ENCODE results near the gene FBXL5. TPM values are rescaled to one million over a fixed set of nuclear protein-coding genes. Genes with fewer than 3 reads are reported as not detected.
A peak's percentile ranks its signal among the peaks of the same experiment; 100 is the strongest.

FBXL5 gene
- total RNA-seq, 1 experiment from 2014 or later = 69.6 TPM

DNA sequence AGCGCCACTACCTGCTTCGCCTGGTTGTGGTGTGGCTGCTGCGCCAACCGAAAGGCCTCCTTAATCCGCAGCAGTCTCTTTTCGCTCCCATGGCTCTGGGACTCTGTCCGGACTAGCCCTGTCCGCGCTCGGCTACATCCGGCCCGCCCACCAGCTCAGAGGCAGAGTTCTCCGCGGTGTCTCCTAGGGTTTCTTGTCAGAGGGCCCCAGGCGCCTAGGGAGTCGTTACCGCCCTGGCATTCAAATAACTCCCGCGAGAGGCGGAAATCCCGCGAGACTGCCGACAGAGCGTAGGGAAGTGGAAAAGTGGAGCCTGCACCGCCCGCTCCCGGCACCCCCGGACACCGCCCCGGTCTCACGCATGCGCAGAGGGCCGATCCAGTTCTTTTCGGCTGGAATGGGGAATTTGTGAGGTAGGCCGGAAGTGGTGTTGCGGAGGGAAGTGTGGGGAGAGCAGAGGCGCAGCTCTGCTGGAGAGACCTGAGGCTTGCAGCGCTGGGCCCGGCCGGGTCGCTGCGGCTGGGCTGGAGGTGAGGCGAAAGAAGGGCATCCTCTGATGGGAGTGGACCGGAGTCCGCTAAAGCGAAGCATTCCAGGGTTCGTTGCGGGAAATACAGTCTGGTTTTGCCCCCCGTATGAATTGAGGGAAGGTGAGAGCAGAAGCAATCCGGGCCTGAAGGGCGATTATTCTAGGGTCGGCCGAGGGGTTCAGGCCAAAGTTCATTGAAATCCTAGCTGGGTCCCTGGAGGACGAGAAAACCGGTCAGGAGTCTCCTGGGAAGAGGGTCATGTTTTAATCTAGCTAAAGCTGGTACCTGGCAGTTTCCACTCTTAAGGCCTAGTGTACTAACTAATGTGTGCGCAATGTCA, 26.4 kb upstream of the FBXL5 start, which contains the start of gene FAM200B:
Gene FAM200B, plus strand, starts transcription at position 456 of the 870 bp plus-strand sequence. CDS start 5,151 bp downstream, outside the sequence.
- POLR2A ChIA-PET = interaction anchor here (0.5 to 2.8 kb wide), 5 partner anchors 10 to 283 kb away, joined by 3 to 25 read pairs (median 3); partner anchors contain the start of gene FBXL5
- DNase-seq (ENCODE audit: low spot score) (peak; percentile 100), ATAC-seq (peak; percentile 92)
- Mint-ChIP-seq H3K27me3 (ENCODE audit: low read depth) (no peaks in the 10 kb centered on the region), H3K4me3 (peak within 1 kb of the TSS; percentile 99), H3K9me3 (no peaks in the 10 kb centered on the region), H3K4me1 (peaks cover 67% of the 10 kb centered on the region), H3K36me3 (peaks cover 13% of the 10 kb centered on the region), H3K27ac (peak within 1 kb of the TSS; percentile 99)
- CTCF ChIA-PET = interaction anchor here (1.6 kb wide), 3 partner anchors 124 to 202 kb away, joined by 4 to 9 read pairs (median 4); no protein-coding TSS in a partner anchor
- TF ChIP-seq SOX15 (CRISPR knock-in tag; IDR thresholded peaks at IDR 0.05) (peak; percentile 34; the same call in 1 of the 2 replicates), ZNF232 (CRISPR knock-in tag; IDR thresholded peaks at IDR 0.05) (no peak; the same call in 1 of the 2 replicates), EMX1 (CRISPR knock-in tag; IDR thresholded peaks at IDR 0.05) (no peak), SMAD3 (CRISPR knock-in tag; IDR thresholded peaks at IDR 0.05; ENCODE audit: borderline replicate concordance) (peak; percentile 39; the same call in 1 of the 2 replicates), GTF2I (CRISPR knock-in tag; conservative IDR thresholded peaks at IDR 0.05) (no peak), CREM (CRISPR knock-in tag; IDR thresholded peaks at IDR 0.05) (peak; percentile 66; the same call in 1 of the 2 replicates), GRHL2 (CRISPR knock-in tag; IDR thresholded peaks at IDR 0.05; ENCODE audit: insufficient replicate concordance, severe bottlenecking) (no peak), NR2C2 (CRISPR knock-in tag; IDR thresholded peaks at IDR 0.05) (no peak), ZNF317 (CRISPR knock-in tag; IDR thresholded peaks at IDR 0.05; ENCODE audit: borderline replicate concordance, low read depth) (no peak), ZNF138 (CRISPR knock-in tag; conservative IDR thresholded peaks at IDR 0.05) (no peak), NFATC4 (CRISPR knock-in tag; IDR thresholded peaks at IDR 0.05) (no peak), JUN (CRISPR knock-in tag; IDR thresholded peaks at IDR 0.05) (peak; percentile 63; the same call in 1 of the 2 replicates), CREB1 (CRISPR knock-in tag; IDR thresholded peaks at IDR 0.05) (no peak), TEAD4 (CRISPR knock-in tag; IDR thresholded peaks at IDR 0.05) (0 out of 2 replicates have a peak, but pooled peaks have one; percentile 13), HMGA2 (CRISPR knock-in tag; IDR thresholded peaks at IDR 0.05) (no peak), ZNF396 (CRISPR knock-in tag; IDR thresholded peaks at IDR 0.05; ENCODE audit: borderline replicate concordance) (no peak), GABPB1 (CRISPR knock-in tag; IDR thresholded peaks at IDR 0.05) (peak; percentile 53; the same call in 1 of the 2 replicates), FOXK1 (CRISPR knock-in tag; IDR thresholded peaks at IDR 0.05) (peak; percentile 45; the same call in 1 of the 2 replicates), ETV6 (CRISPR knock-in tag; IDR thresholded peaks at IDR 0.05) (peak; percentile 77), ZNF416 (CRISPR knock-in tag; IDR thresholded peaks at IDR 0.05) (no peak), FOXP1 (CRISPR knock-in tag; IDR thresholded peaks at IDR 0.05; ENCODE audit: borderline replicate concordance) (peak; percentile 63; the same call in 1 of the 2 replicates), NR3C1 (CRISPR knock-in tag; conservative IDR thresholded peaks at IDR 0.05; ENCODE audit: low read depth) (no peak)
- TF ChIP-seq, protein P1, sequence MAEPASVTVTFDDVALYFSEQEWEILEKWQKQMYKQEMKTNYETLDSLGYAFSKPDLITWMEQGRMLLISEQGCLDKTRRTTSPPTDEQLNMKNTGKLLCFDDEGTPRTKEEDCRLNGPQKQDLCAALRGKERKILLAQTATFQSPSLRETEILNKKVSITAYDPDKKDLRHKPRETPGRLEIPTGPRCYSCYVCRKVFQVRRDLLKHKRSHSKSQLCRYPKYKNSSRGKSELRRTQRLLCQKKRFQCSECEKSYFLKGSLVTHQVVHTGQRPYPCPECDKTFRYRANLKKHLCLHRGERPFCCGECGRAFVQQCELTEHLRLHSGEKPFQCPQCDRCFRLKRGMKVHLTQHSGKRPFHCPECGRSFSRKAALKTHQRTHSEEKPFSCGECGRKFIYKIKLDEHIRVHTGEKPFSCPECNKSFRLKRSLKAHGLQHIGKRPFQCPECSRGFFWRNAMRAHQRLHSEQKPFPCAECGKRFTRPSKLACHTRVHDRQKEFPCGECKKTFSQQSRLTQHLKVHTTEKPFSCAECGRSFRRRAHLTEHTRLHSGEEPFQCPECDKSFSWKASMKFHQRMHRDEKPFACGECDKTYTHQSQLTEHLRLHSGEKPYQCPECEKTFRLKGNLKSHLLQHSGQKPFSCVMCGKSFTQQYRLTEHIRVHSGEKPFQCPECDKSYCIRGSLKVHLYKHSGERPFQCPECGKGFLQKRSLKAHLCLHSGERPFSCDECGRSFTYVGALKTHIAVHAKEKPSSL (CRISPR knock-in tag; conservative IDR thresholded peaks at IDR 0.05) = no peak
- TF ChIP-seq, protein P2, sequence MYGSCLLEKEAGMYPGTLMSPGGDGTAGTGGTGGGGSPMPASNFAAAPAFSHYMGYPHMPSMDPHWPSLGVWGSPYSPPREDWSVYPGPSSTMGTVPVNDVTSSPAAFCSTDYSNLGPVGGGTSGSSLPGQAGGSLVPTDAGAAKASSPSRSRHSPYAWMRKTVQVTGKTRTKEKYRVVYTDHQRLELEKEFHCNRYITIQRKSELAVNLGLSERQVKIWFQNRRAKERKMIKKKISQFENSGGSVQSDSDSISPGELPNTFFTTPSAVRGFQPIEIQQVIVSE (CRISPR knock-in tag; IDR thresholded peaks at IDR 0.05; ENCODE audit: borderline replicate concordance) = no peak
- TF ChIP-seq, protein P3, sequence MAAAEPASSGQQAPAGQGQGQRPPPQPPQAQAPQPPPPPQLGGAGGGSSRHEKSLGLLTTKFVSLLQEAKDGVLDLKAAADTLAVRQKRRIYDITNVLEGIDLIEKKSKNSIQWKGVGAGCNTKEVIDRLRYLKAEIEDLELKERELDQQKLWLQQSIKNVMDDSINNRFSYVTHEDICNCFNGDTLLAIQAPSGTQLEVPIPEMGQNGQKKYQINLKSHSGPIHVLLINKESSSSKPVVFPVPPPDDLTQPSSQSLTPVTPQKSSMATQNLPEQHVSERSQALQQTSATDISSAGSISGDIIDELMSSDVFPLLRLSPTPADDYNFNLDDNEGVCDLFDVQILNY (CRISPR knock-in tag; IDR thresholded peaks at IDR 0.05) = peak; percentile 85; the same call in 1 of the 2 replicates
- TF ChIP-seq, protein P4, sequence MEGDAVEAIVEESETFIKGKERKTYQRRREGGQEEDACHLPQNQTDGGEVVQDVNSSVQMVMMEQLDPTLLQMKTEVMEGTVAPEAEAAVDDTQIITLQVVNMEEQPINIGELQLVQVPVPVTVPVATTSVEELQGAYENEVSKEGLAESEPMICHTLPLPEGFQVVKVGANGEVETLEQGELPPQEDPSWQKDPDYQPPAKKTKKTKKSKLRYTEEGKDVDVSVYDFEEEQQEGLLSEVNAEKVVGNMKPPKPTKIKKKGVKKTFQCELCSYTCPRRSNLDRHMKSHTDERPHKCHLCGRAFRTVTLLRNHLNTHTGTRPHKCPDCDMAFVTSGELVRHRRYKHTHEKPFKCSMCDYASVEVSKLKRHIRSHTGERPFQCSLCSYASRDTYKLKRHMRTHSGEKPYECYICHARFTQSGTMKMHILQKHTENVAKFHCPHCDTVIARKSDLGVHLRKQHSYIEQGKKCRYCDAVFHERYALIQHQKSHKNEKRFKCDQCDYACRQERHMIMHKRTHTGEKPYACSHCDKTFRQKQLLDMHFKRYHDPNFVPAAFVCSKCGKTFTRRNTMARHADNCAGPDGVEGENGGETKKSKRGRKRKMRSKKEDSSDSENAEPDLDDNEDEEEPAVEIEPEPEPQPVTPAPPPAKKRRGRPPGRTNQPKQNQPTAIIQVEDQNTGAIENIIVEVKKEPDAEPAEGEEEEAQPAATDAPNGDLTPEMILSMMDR (IDR thresholded peaks at IDR 0.05) = no peak
- TF ChIP-seq, protein P5, sequence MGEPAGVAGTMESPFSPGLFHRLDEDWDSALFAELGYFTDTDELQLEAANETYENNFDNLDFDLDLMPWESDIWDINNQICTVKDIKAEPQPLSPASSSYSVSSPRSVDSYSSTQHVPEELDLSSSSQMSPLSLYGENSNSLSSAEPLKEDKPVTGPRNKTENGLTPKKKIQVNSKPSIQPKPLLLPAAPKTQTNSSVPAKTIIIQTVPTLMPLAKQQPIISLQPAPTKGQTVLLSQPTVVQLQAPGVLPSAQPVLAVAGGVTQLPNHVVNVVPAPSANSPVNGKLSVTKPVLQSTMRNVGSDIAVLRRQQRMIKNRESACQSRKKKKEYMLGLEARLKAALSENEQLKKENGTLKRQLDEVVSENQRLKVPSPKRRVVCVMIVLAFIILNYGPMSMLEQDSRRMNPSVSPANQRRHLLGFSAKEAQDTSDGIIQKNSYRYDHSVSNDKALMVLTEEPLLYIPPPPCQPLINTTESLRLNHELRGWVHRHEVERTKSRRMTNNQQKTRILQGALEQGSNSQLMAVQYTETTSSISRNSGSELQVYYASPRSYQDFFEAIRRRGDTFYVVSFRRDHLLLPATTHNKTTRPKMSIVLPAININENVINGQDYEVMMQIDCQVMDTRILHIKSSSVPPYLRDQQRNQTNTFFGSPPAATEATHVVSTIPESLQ (CRISPR knock-in tag; IDR thresholded peaks at IDR 0.05) = no peak
- TF ChIP-seq, protein P6, sequence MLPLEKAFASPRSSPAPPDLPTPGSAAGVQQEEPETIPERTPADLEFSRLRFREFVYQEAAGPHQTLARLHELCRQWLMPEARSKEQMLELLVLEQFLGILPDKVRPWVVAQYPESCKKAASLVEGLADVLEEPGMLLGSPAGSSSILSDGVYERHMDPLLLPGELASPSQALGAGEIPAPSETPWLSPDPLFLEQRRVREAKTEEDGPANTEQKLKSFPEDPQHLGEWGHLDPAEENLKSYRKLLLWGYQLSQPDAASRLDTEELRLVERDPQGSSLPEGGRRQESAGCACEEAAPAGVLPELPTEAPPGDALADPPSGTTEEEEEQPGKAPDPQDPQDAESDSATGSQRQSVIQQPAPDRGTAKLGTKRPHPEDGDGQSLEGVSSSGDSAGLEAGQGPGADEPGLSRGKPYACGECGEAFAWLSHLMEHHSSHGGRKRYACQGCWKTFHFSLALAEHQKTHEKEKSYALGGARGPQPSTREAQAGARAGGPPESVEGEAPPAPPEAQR (CRISPR knock-in tag; IDR thresholded peaks at IDR 0.05) = no peak
